Hepatocyte (in vitro differentiated cells): Measurements from ENCODE around the gene SPTAN1. TPM values are rescaled to one million over a fixed set of nuclear protein-coding genes. Genes with fewer than 3 reads are reported as not detected.

Experiments used
- DNase-seq: peaks from one replicate; pipeline ENCODE4 v3.0.0-alpha.2; 2016; ENCODE audit warnings: low spot score
- H2AFZ ChIP-seq: fragments of 200-600 bp; sonication (generic); 2 replicates; pipeline ENCODE4 v1.6.0; 2016; ENCODE audit warnings: antibody characterized with exemption, mild to moderate bottlenecking
- H3K27ac ChIP-seq: fragments of 200-600 bp; sonication (generic); 2 replicates; pipeline ENCODE4 v1.5.1; 2016; ENCODE audit warnings: mild to moderate bottlenecking
- H3K27me3 ChIP-seq: fragments of 200-600 bp; sonication (generic); 2 replicates; pipeline ENCODE4 v1.6.1; 2016
- H3K36me3 ChIP-seq: fragments of 200-600 bp; sonication (generic); replicated peaks from 2 replicates; pipeline ENCODE4 v1.5.1; 2016; ENCODE audit warnings: low read depth; ENCODE audit not compliant: insufficient read depth
- H3K4me1 ChIP-seq: fragments of 200-600 bp; sonication (generic); 2 replicates; pipeline ENCODE4 v1.5.1; 2016; ENCODE audit warnings: mild to moderate bottlenecking, moderate library complexity; ENCODE audit not compliant: insufficient read depth
- H3K4me2 ChIP-seq: fragments of 200-600 bp; sonication (generic); 2 replicates; pipeline ENCODE4 v1.6.0; 2016
- H3K4me3 ChIP-seq: fragments of 200-600 bp; sonication (generic); 2 replicates; pipeline ENCODE4 v1.5.1; 2016; ENCODE audit warnings: mild to moderate bottlenecking
- H3K79me2 ChIP-seq: fragments of 200-600 bp; sonication (generic); 2 replicates; pipeline ENCODE4 v1.6.0; 2017; ENCODE audit warnings: mild to moderate bottlenecking
- H3K9me2 ChIP-seq: fragments of 200-600 bp; sonication (generic); replicated peaks from 2 replicates; pipeline ENCODE4 v1.6.0; 2017; ENCODE audit warnings: mild to moderate bottlenecking; ENCODE audit not compliant: insufficient read depth
- H3K9me3 ChIP-seq: fragments of 200-600 bp; sonication (generic); 2 replicates; pipeline ENCODE4 v1.5.1; 2016; ENCODE audit warnings: low read depth, mild to moderate bottlenecking
- H4K20me1 ChIP-seq: fragments of 200-600 bp; sonication (generic); 2 replicates; pipeline ENCODE4 v1.6.0; 2016; ENCODE audit warnings: mild to moderate bottlenecking; ENCODE audit not compliant: insufficient read depth, poor library complexity, severe bottlenecking
- EZH2 ChIP-seq: fragments of 200-600 bp; sonication (generic); IDR thresholded peaks from 2 replicates; pipeline ENCODE4 v1.6.1; 2016; ENCODE audit warnings: antibody characterized with exemption, mild to moderate bottlenecking, borderline replicate concordance
- EZH2phosphoT487 ChIP-seq: fragments of 200-600 bp; sonication (generic); IDR thresholded peaks from one replicate; pipeline ENCODE4 v1.6.1; 2018; ENCODE audit warnings: antibody characterized with exemption, mild to moderate bottlenecking, low read depth, moderate library complexity; ENCODE audit not compliant: unreplicated experiment, severe bottlenecking
- WGBS: methylation state at CpG from one replicate; pipeline ENCODE4 v1.1.6; 2016; ENCODE audit warnings: low lambda C conversion rate; ENCODE audit errors: missing lambda C conversion rate; 5-methylcytosine and 5-hydroxymethylcytosine counted together
- polyA plus RNA-seq: library from polyadenylated mRNA; unstranded; fragments of >200 nt; fragmentation: Nextera tagmentation; extraction: Ambion mirVana; gene quantifications from 2 replicates; pipeline ENCODE4 v1.2.1, GENCODE V29; 2016
- small RNA-seq: library from RNA; depleted of rRNA; stranded (forward); fragments of <200 nt; gene quantifications from one replicate; pipeline ENCODE3, GENCODE V24; 2014
- total RNA-seq: library from RNA; depleted of rRNA; stranded (reverse); fragments of >200 nt; gene quantifications from 2 replicates; pipeline ENCODE4 v1.2.3, GENCODE V29; 2014
- TF ChIP-seq, protein P1 (sequence below): fragments of 200-600 bp; sonication (generic); IDR thresholded peaks from 2 replicates; pipeline ENCODE4 v1.5.1; 2016; ENCODE audit warnings: antibody characterized with exemption, mild to moderate bottlenecking; ENCODE audit not compliant: poor library complexity

The SPTAN1 gene
- total and polyA plus RNA-seq, 2 experiments from 2014 or later, result 123 to 184 TPM

DNA sequence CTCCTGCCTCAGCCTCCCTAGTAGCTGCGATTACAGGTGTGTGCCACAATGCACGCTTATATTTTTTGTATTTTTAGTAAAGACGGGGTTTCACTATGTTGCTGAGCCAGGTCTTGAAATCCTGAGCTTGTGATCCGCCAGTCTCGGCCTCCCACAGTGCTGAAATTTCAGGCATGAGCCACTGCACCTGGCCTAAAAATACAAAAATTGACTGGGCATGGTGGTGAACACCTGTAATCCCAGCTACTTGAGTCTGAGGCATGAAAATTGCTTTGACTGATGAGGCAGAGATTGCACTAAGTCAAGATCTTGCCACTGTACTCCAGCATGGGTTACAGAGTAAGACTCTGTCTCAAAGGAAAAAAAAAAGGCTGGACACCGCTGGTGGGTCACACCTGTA lies 117.4 kb downstream of the SPTAN1 start:
- Histone ChIP-seq H4K20me1 (no peaks in the 10 kb centered on the region), H3K4me1 (no peaks in the 10 kb centered on the region), H3K9me2 (no peaks in the 10 kb centered on the region), H3K9me3 (no peaks in the 10 kb centered on the region), H3K4me2 (no peak overlapping the region), H2AFZ (no peak overlapping the region), H3K36me3 (no peaks in the 10 kb centered on the region), H3K79me2 (no peaks in the 10 kb centered on the region), H3K27me3 (no peaks in the 10 kb centered on the region), H3K4me3 (no peak overlapping the region), H3K27ac (no peak overlapping the region)
- no peak for DNase-seq
- WGBS, result 92% methylated on average over 6 of the region's 6 CpGs
- TF ChIP-seq EZH2phosphoT487 (no peak), EZH2 (no peak)
- TF ChIP-seq, protein P1, sequence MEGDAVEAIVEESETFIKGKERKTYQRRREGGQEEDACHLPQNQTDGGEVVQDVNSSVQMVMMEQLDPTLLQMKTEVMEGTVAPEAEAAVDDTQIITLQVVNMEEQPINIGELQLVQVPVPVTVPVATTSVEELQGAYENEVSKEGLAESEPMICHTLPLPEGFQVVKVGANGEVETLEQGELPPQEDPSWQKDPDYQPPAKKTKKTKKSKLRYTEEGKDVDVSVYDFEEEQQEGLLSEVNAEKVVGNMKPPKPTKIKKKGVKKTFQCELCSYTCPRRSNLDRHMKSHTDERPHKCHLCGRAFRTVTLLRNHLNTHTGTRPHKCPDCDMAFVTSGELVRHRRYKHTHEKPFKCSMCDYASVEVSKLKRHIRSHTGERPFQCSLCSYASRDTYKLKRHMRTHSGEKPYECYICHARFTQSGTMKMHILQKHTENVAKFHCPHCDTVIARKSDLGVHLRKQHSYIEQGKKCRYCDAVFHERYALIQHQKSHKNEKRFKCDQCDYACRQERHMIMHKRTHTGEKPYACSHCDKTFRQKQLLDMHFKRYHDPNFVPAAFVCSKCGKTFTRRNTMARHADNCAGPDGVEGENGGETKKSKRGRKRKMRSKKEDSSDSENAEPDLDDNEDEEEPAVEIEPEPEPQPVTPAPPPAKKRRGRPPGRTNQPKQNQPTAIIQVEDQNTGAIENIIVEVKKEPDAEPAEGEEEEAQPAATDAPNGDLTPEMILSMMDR, result no peak

DNA sequence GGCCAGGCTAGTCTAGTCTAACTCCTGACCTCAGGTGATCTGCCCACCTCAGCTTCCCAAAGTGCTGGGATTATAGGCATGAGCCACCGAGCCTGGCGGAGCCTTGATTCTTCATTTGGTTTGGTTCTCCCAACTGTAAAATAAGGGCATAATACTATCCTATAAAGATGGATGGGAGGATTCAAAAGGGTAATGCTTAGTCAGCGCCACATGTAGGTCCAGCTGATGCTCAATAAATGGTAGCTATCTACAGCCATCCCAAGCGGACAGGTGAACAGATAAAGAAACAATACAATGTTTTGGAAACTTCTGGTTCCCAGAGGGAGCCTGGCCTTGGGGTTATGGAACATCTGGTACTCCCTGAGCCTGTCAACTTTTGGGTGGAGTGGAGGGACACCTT lies 123.0 kb downstream of the SPTAN1 start:
- DNase-seq, result no peak
- TF ChIP-seq EZH2, result no peak
- TF ChIP-seq EZH2phosphoT487, result no peak
- TF ChIP-seq, protein P1, result no peak

DNA sequence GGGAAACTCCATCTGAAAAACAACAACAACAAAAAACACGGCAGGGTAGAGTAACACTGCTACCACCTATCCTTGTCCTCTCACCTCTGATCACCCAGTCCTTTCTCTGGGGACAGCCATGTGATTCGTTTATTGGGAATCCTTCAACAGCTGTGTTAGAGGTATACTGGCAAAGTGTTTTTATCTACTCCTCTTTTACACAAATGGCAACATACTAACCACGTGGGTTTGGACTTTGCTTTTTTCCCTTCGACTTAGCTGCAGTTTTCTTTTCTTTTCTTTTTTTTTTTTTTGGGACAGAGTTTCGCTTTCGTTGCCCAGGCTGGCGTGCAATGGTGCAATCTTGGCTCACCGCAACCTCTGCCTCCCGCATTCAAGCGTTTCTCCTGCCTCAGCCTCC lies 125.4 kb downstream of the SPTAN1 start:
- no peak overlapping the region for H3K27ac ChIP-seq
- H3K27me3 ChIP-seq, result no peaks in the 10 kb centered on the region
- 82% methylated on average over 10 of the region's 10 CpGs for WGBS
- H3K4me3 ChIP-seq, result no peak overlapping the region
- no peaks in the 10 kb centered on the region for H4K20me1 ChIP-seq
- H2AFZ ChIP-seq, result no peak overlapping the region
- no peak overlapping the region for H3K4me2 ChIP-seq
- no peaks in the 10 kb centered on the region for H3K4me1 ChIP-seq
- H3K9me3 ChIP-seq, result no peaks in the 10 kb centered on the region
- peaks cover 8% of the 10 kb centered on the region for H3K79me2 ChIP-seq
- TF ChIP-seq EZH2phosphoT487, result no peak
- TF ChIP-seq, protein P1, result no peak
- no peak for TF ChIP-seq EZH2
- DNase-seq, result no peak
- H3K36me3 ChIP-seq, result no peaks in the 10 kb centered on the region
- no peaks in the 10 kb centered on the region for H3K9me2 ChIP-seq

More for the DNA sequence above, 123.0 kb downstream of the SPTAN1 start:
- 97% methylated on average over 4 of the region's 4 CpGs for WGBS
- Histone ChIP-seq H3K9me3 (no peaks in the 10 kb centered on the region), H2AFZ (no peak overlapping the region), H4K20me1 (no peaks in the 10 kb centered on the region), H3K4me3 (no peak overlapping the region), H3K9me2 (no peaks in the 10 kb centered on the region), H3K4me1 (no peaks in the 10 kb centered on the region), H3K36me3 (no peaks in the 10 kb centered on the region), H3K4me2 (no peak overlapping the region), H3K27ac (no peak overlapping the region), H3K27me3 (no peaks in the 10 kb centered on the region), H3K79me2 (no peaks in the 10 kb centered on the region)

Small RNA genes lying within 50 kb of the gene (small RNA-seq; reads per million reads assigned to genes)
- not detected for gene RNU7-171P

Other genes with a start within 250 kb of the SPTAN1 start
- gene TRUB2, start 230.1 kb upstream of the SPTAN1 start, total RNA-seq, result 15.1 and 17.4 TPM in 2 replicates
- gene TRUB2, start 230.1 kb upstream of the SPTAN1 start, polyA plus RNA-seq, result 44.5 and 50.9 TPM in 2 replicates
- 38.2 and 40.9 TPM in 2 replicates for gene COQ4, start 229.7 kb upstream of the SPTAN1 start, total RNA-seq
- 35.2 and 42.8 TPM in 2 replicates for gene COQ4, start 229.7 kb upstream of the SPTAN1 start, polyA plus RNA-seq
- gene SLC27A4, start 212.1 kb upstream of the SPTAN1 start, total RNA-seq, result 16.1 and 23.4 TPM in 2 replicates
- gene SLC27A4, start 212.1 kb upstream of the SPTAN1 start, polyA plus RNA-seq, result 19.1 and 21.9 TPM in 2 replicates
- gene URM1, start 181.2 kb upstream of the SPTAN1 start, total RNA-seq, result 32.7 and 33.8 TPM in 2 replicates
- gene URM1, start 181.2 kb upstream of the SPTAN1 start, polyA plus RNA-seq, result 55.7 and 66.7 TPM in 2 replicates
- gene CERCAM, start 131.7 kb upstream of the SPTAN1 start, total RNA-seq, result 49.2 and 51.6 TPM in 2 replicates
- gene CERCAM, start 131.7 kb upstream of the SPTAN1 start, polyA plus RNA-seq, result 112 and 117 TPM in 2 replicates
- 18.5 and 20.5 TPM in 2 replicates for gene ODF2, start 96.6 kb upstream of the SPTAN1 start, total RNA-seq
- gene ODF2, start 96.6 kb upstream of the SPTAN1 start, polyA plus RNA-seq, result 18.4 and 25.4 TPM in 2 replicates
- gene GLE1, start 47.9 kb upstream of the SPTAN1 start, total RNA-seq, result 19.5 and 22.6 TPM in 2 replicates
- 13.3 and 15.1 TPM in 2 replicates for gene GLE1, start 47.9 kb upstream of the SPTAN1 start, polyA plus RNA-seq
- gene DYNC2I2, start 104.3 kb downstream of the SPTAN1 start, total RNA-seq, result 32.4 and 39.9 TPM in 2 replicates
- 78.7 and 91.8 TPM in 2 replicates for gene DYNC2I2, start 104.3 kb downstream of the SPTAN1 start, polyA plus RNA-seq
- gene SET, start 136.6 kb downstream of the SPTAN1 start, total RNA-seq, result 343 and 416 TPM in 2 replicates
- 213 and 217 TPM in 2 replicates for gene SET, start 136.6 kb downstream of the SPTAN1 start, polyA plus RNA-seq
- 4.0 and 4.5 TPM in 2 replicates for gene PKN3, start 149.9 kb downstream of the SPTAN1 start, total RNA-seq
- 3.7 and 9.4 TPM in 2 replicates for gene PKN3, start 149.9 kb downstream of the SPTAN1 start, polyA plus RNA-seq
- gene ZDHHC12, start 171.5 kb downstream of the SPTAN1 start, total RNA-seq, result 26.2 and 33.5 TPM in 2 replicates
- gene ZDHHC12, start 171.5 kb downstream of the SPTAN1 start, polyA plus RNA-seq, result 76.3 and 84.9 TPM in 2 replicates
- gene ZER1, start 219.3 kb downstream of the SPTAN1 start, total RNA-seq, result 26.0 and 38.9 TPM in 2 replicates
- gene ZER1, start 219.3 kb downstream of the SPTAN1 start, polyA plus RNA-seq, result 24.4 and 25.1 TPM in 2 replicates
- gene TBC1D13, start 234.7 kb downstream of the SPTAN1 start, total RNA-seq, result 21.4 and 39.3 TPM in 2 replicates
- 20.4 and 25.2 TPM in 2 replicates for gene TBC1D13, start 234.7 kb downstream of the SPTAN1 start, polyA plus RNA-seq